ENCODE measurements around the gene ATG14.
"Not testable (repeated sequence)": the region's sequence is repeated elsewhere in the genome, so short reads cannot be mapped to it uniquely, and the experiment has no call there.

The ATG14 gene

DNA sequence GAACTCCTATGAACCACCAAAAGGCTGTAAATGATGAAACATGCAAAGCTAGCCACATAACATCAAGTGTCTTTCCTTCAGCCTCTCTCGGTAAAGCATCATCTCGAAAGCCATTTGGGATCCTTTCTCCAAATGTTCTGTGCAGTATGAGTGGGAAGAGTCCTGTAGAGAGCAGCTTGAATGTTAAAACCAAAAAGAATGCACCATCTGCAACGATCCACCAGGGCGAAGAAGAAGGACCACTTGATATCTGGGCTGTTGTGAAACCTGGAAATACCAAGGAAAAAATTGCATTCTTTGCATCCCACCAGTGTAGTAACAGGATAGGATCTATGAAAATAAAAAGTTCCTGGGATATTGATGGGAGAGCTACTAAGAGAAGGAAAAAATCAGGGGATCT lies 61.2 kb downstream of the ATG14 start:
- DNase-seq (ENCODE audit: low read depth in 2 of 2), result no peak

GRCh38 chr14:55349565-55349964 lies 62.1 kb downstream of the ATG14 start:
- DNase-seq (ENCODE audit: low read depth in 2 of 2), result no peak

DNA sequence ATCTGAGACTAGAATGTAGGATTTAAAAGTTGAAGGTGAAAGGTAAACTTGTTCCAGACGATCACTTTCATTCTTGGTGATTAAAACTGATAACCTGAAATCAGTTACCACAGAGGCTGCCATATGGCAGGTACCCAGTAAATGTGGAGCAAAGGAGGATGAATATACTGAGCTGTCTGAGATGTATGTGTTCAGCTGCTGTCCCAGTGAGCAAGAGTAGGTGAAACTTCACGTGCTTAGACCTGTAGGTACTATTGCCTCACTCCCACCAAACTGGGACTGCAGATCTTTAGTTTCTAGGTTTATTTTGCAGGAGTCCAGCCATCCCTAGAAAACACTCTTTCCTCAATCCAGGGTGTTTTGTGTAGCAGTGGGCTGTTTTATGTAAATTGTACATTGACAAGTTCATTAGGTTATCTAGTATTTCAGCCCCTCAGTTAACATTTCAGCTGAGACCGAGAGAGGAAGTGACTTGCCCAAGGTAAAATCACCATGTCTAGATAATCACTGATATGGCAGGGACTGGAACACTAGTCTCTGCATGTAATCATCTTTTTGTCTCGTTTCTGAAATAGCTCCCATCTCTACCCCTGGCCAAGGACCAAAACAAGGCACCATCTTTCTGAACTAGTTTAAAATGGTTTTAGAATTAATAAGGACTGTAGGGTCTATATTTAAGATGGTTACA lies 62.7 kb downstream of the ATG14 start:
- DNase-seq (ENCODE audit: low read depth in 2 of 2), result no peak

- no peak for DNase-seq (ENCODE audit: low read depth in 2 of 2)
Measured at GRCh38 chr14:55347748-55348147, 63.9 kb downstream of the ATG14 start.

DNA sequence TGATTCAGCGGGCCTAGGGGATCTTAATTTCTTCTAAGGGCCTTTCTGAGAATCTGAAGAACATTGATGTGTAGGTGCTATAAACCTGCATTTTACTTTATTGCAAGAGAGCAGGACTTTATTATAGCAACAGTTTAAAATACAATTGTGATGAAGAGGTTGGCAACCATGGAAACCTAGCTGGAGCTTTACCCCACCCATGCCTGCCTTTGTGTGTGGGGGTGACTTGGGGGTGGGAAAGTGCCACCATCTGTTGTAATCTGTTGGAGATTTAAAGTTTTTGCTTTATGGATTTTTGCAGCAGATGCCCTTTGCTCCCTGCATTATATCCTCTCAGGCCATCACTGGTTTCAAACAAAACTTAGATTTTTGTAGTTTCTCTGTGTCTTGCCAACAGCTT lies 64.6 kb downstream of the ATG14 start:
- no peak for DNase-seq (ENCODE audit: low read depth in 2 of 2)

- DNase-seq (ENCODE audit: low read depth in 2 of 2), result not testable (repeated sequence)
Measured at GRCh38 chr14:55344582-55345163, 67.0 kb downstream of the ATG14 start.

DNA sequence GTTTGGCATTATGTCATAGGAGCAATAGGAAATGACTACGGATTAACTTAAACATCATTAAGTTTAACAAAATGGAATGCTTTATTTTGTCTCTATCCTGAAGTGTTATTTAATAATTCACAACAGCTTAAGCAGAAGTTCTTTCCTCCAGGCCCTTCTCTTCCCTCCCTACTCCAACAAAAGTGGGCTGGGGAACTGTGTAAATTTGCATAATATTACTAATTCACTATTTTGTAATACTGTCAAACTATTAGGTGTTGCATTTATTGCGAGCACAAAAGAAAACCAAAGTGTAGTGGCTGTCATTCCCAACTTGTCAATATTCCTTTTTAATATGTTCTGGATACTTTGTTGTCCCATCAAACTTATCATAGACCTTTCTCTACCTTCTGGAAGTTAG lies 69.8 kb downstream of the ATG14 start:
- no peak for DNase-seq (ENCODE audit: low read depth in 2 of 2)

GRCh38 chr14:55340482-55340881 lies 71.1 kb downstream of the ATG14 start:
- DNase-seq (ENCODE audit: low read depth in 2 of 2), result no peak

DNA sequence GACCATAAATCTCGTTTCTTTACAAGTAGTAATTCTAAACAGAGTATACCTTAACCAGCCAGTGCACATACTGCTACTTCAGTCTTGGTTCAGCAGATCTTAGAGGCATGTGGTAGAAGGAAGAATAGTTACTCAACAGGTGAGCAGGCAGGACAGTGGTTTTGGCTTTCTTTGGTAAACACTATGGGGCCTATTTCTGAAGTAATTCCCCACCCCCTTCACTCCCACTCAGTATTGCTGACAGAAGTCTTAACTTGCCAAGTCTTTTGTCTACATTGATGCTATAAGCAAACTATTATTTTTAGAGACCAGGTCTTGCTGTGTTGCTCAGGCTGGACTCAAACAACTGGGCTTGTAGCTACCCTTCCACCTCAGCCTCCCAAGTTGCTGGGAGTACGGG lies 71.9 kb downstream of the ATG14 start:
- DNase-seq (ENCODE audit: low read depth in 2 of 2), result no peak

DNA sequence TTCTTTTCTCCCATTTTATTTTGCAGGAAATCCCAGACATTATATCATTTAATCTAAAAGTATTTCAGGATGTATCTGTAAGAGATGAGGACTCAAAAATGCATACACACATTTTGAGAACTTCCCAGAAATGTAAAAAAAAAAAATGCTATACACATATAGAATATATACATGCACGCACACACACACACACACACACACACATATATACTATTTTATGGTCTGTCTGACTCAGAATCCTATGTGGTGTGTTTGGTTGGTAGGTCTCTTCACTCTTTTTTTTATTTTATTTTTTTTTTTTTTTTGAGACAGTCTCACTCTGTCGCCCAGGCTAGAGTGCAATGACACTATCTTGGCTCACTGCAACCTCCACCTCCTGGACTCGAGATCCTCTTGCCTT lies 74.9 kb downstream of the ATG14 start:
- no peak for DNase-seq (ENCODE audit: low read depth in 2 of 2)

DNA sequence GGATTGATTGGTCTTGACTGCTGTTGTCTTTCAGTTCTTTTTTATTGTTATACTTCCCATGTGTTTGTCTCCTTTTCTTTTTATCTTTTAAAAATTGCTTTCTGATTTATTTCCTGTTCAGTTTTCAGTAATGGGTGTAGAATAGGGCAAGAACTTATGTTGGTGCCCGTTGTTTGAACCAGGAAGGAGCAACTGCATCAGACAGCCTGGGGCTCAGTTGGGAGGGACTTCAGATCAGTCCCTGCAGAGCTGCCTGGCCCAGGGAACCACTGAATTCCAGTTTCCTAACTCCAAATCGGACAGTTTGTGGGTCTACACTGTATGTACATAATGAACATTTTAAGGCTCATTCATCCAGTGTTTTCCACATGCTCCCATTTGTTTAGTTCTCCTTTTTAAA lies 75.5 kb downstream of the ATG14 start:
- no peak for DNase-seq (ENCODE audit: low read depth in 2 of 2)

- no peak for DNase-seq (ENCODE audit: low read depth in 2 of 2)
Measured at GRCh38 chr14:55333711-55334485, 77.7 kb downstream of the ATG14 start.

DNA sequence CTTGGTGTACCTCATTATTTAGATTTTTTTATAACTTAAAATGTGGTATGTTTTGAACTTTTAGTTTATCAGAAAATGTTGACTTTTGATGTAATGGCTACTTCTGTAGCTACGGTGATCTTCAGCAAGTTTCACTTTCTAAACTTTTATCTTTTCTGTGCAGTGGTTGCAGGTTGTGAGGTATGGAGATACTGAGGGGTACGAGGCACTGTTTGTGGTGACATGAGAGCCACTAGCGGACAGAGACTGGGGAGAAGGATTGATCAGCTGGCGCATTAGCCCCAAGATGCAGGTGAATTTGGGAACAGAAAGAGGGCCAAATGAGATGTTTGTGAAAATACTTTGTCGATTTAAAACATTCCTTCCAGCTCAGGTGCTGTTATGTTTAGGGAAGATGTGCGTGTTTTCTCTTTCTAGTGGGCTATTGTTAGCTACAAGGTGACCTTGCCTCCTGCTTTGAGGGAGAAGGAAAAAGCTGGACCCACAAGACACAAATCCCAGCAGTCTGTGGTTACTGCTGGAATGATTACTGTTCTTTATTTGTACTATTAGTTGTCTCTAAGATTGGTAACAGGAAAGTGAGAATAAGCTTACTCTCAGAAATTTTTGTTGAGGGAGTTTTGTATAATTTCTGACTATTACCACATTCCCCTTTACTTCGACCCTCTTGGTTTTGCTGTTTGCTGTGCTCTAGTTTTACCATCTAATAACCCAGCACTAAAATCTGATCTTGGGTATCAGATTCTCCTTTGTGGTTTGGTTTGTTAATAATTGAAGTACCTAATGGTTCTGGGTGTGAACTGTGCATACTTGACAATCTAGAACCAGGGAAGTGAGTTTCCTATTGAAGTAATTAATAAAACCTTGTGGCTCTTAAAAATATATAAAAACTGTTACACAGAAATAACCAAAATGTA lies 78.7 kb downstream of the ATG14 start:
- no peak for DNase-seq (ENCODE audit: low read depth in 2 of 2)

GRCh38 chr14:55329999-55330710 lies 81.5 kb downstream of the ATG14 start:
- DNase-seq (ENCODE audit: low read depth in 2 of 2), result no peak

DNA sequence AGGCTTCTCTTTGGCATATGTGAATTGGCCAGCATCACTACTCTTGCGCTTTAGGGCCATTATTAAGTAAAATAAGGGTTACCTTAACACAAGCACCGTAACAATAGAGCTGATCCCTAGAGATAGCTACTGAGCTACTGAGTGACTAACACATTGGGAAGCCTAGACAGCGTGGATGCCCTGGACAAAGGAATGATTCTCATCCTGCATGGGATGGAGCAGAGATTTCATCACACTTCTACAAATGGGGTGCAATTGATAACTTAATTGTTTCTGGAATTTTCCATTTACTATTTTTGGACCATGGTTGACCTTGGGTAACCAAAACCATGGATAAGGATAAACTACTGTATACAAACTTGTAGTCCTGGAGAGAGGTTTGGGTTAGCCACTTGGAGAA lies 83.3 kb downstream of the ATG14 start:
- no peak for DNase-seq (ENCODE audit: low read depth in 2 of 2)

DNA sequence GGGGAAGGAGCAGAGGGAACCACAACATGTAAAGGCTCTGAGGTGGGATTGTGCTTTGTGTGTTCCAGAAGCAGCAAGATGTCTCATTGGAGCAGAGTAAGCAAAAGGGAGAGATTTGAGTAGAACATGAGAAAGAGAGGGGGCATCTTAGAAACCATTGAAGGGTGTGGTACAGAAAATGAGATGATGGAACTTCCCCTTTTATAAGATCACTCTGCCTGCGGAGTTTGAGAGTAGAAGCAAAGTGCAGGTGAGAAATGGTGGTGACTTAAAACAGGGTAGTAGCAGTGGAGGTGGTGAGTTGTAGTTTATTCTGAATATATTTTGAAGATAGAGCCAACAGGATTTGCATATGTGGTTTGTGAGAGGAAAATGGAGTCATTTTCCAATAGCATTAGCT lies 84.5 kb downstream of the ATG14 start:
- no peak for DNase-seq (ENCODE audit: low read depth in 2 of 2)

DNA sequence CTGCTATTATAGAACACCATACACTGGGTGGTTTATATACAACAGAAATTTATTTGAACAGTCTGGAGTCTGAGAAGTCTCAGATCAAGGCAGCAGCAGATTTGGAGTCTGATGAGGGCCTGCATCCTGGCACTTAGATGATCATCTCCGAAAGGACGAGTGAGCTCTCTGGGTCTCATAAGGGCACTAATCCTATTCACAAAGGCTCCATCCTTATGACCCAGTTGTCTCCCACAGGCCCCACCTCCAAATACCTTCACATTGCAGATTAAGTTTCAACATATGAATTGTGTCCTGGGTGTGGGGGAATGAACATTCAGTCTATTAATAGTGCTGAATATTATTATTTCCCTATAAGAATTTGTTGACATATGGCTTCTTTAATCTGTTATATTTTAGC lies 86.8 kb downstream of the ATG14 start:
- no peak for DNase-seq (ENCODE audit: low read depth in 2 of 2)

GRCh38 chr14:55323910-55324309 lies 87.7 kb downstream of the ATG14 start:
- no peak for DNase-seq (ENCODE audit: low read depth in 2 of 2)

DNA sequence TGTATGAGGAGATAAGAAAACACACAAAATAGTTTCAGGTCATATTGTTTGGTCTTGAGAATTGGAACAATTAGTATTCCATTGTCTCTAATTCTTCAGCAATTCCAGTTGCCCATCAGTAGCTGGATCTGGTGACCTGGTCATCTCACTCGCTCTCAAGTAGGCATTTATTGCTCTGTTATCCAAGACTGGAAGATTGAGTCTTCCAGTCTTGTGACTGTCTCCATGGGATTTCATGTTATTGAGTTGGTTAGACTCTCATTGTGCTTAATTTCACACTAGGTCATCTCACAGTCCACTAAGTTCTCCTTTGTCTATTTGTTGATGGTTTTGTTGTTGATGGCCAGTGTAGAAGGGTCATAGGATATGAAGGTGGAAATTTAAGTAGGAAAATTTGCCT lies 92.9 kb downstream of the ATG14 start:
- no peak for DNase-seq (ENCODE audit: low read depth in 2 of 2)

- no peak for DNase-seq (ENCODE audit: low read depth in 2 of 2)
Measured at GRCh38 chr14:55317542-55318306, 93.9 kb downstream of the ATG14 start.

GRCh38 chr14:55316564-55316963 lies 95.1 kb downstream of the ATG14 start:
- no peak for DNase-seq (ENCODE audit: low read depth in 2 of 2)

Data from fibroblast of skin of left quadriceps (primary cell).